ENCODE data around the gene CACNA1C. TPM values are rescaled to one million over a fixed set of nuclear protein-coding genes. Genes with fewer than 3 reads are reported as not detected.

Gene CACNA1C
- total RNA-seq, 2 donors from 2014 or later: 0.84 to 10.2 TPM

DNA sequence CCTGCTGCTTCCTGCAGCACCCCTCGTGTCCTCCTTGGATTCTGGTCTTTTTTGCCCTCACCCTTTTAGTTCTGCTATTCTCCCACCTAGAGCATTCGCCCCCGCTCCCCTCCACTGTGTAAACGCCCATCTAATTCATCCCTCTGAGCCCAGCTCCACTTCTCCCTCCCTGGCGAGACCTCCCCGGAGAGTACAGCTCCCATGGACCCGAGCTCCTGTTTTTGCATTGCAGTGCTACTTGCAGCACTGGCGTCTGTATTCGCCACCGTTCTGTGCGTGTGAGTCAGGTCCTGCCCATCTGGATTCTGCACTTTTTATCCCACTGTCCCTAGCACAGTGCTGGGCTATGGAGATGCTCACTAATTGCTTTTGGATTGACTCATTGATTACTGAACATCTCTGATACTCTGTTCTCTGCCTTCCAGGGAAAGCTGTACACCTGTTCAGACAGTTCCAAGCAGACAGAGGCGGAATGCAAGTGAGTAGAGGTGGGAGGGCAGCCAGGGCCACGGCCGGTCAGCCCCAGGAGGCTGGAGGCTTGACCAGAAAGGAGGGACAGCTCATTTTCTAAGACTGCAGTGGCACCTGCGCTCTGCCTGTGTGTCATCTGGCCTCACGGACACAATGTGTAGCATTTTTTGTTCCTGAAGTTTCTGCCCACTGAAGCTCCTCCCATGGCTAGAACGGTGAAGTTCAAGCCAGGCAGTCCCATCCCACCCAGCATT is 553.6 kb downstream of the CACNA1C start:
- Histone ChIP-seq H3K4me3 (no peak overlapping the region), H3K27me3 (no peaks in the 10 kb centered on the region), H3K36me3 (no peaks in the 10 kb centered on the region), H3K27ac (no peak overlapping the region), H3K9me3 (no peaks in the 10 kb centered on the region), H3K9ac (ENCODE audit: low read depth in 2 of 2, low read length in 2 of 2) (no peak overlapping the region), H3K4me1 (no peaks in the 10 kb centered on the region)
- intact Hi-C loops (cut with DNase I): no loop called here
- DNase-seq: no peak
- TF ChIP-seq, protein P1, sequence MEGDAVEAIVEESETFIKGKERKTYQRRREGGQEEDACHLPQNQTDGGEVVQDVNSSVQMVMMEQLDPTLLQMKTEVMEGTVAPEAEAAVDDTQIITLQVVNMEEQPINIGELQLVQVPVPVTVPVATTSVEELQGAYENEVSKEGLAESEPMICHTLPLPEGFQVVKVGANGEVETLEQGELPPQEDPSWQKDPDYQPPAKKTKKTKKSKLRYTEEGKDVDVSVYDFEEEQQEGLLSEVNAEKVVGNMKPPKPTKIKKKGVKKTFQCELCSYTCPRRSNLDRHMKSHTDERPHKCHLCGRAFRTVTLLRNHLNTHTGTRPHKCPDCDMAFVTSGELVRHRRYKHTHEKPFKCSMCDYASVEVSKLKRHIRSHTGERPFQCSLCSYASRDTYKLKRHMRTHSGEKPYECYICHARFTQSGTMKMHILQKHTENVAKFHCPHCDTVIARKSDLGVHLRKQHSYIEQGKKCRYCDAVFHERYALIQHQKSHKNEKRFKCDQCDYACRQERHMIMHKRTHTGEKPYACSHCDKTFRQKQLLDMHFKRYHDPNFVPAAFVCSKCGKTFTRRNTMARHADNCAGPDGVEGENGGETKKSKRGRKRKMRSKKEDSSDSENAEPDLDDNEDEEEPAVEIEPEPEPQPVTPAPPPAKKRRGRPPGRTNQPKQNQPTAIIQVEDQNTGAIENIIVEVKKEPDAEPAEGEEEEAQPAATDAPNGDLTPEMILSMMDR (IDR thresholded peaks at IDR 0.05): no peak

DNA sequence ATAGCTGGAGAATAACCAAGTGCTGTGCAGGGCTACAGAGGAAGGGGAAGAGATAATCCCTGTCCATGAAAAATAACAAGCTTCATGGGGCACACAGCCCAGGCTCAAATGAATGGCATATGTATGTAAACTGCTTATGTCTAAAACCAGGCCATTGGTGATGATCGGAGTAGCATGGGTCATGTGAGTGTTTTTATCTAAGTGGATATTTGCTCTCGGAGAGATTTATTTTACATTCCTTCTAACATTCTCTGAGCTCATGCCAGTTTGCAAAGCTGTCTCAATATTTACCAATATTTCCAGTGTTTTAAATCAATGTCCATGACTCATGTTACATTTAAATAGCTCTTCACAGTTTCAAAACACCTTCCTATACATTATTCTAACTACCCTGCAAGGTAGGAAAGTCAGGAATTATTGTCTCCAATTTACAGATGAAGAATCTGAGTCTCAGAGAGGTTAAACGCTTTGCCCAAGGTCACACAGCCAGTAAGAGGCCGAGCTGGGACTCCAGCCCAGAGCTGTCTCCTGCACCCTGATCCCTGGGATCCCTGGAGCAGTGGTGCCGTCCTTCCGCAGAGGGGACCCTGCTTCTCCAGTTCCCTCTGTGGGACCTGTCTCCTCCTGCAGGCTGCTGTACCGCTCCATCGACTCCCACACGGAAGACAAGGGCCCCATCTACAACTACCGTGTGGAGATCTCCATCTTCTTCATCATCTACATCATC is 555.3 kb downstream of the CACNA1C start:
- H3K36me3 ChIP-seq: no peaks in the 10 kb centered on the region
- no peaks in the 10 kb centered on the region for H3K9me3 ChIP-seq
- no peaks in the 10 kb centered on the region for H3K4me1 ChIP-seq
- no peak overlapping the region for H3K9ac ChIP-seq (ENCODE audit: low read depth in 2 of 2, low read length in 2 of 2)
- TF ChIP-seq, protein P1 (IDR thresholded peaks at IDR 0.05): no peak
- no peak overlapping the region for H3K4me3 ChIP-seq
- intact Hi-C loops (cut with DNase I): no loop called here
- no peaks in the 10 kb centered on the region for H3K27me3 ChIP-seq
- DNase-seq: no peak
- H3K27ac ChIP-seq: no peak overlapping the region

DNA sequence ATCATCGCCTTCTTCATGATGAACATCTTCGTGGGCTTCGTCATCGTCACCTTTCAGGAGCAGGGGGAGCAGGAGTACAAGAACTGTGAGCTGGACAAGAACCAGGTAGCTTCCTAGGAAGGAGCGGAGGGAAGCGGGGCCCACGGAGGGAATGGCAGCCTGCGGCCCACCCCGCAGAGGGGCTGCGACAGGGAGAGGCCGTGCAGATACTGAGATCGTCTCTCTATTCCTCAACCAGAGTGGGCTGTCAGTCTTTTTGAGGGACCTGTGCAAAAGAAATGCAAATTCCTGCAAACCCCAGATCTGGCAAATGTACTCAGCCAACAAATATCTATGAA is 555.8 kb downstream of the CACNA1C start:
- Histone ChIP-seq H3K27ac (no peak overlapping the region), H3K4me1 (no peaks in the 10 kb centered on the region), H3K9ac (ENCODE audit: low read depth in 2 of 2, low read length in 2 of 2) (no peak overlapping the region), H3K9me3 (no peaks in the 10 kb centered on the region), H3K27me3 (no peaks in the 10 kb centered on the region), H3K4me3 (no peak overlapping the region), H3K36me3 (no peaks in the 10 kb centered on the region)
- intact Hi-C loops (cut with DNase I): no loop called here
- no peak for DNase-seq
- TF ChIP-seq, protein P1 (IDR thresholded peaks at IDR 0.05): no peak

DNA sequence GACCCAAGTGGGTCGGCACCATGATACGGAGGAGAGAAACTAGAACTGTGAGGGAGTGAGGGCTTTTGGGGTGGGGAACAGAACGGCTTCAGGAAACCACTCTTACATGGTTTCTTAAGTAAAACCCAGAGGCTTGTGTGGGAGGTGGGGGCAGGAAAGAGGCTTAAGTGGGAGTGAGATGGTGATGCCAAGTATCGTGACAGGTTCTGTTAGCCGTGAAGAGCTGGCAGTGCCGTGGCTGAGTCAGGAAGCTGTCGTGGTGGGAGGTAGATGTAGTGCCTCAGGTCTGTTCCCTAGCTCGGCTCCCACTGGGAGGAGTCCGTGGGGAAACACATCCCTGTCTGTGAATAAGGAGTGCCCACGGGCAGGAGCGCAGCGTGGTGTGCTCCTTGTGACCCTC is 556.2 kb downstream of the CACNA1C start:
- intact Hi-C loops (cut with DNase I): no loop called here
- TF ChIP-seq, protein P1 (IDR thresholded peaks at IDR 0.05): no peak
- Histone ChIP-seq H3K27me3 (no peaks in the 10 kb centered on the region), H3K9ac (ENCODE audit: low read depth in 2 of 2, low read length in 2 of 2) (no peak overlapping the region), H3K36me3 (no peaks in the 10 kb centered on the region), H3K27ac (no peak overlapping the region), H3K9me3 (no peaks in the 10 kb centered on the region), H3K4me3 (no peak overlapping the region), H3K4me1 (no peaks in the 10 kb centered on the region)
- no peak for DNase-seq

DNA sequence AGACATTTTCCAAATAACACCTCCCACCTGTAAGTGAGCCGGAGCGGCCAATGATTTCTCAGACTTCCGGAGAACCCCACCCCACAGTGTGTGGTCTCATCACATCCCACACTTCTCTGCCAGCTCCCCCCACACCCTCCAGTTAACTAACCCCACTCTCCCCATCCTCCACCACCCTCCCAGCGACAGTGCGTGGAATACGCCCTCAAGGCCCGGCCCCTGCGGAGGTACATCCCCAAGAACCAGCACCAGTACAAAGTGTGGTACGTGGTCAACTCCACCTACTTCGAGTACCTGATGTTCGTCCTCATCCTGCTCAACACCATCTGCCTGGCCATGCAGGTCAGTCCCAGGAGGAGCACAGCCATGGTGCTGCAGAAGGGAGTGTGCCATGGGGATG is 557.6 kb downstream of the CACNA1C start:
- no peak for DNase-seq
- TF ChIP-seq, protein P1 (IDR thresholded peaks at IDR 0.05): no peak
- H3K27ac ChIP-seq: no peak overlapping the region
- no peaks in the 10 kb centered on the region for H3K27me3 ChIP-seq
- no peaks in the 10 kb centered on the region for H3K4me1 ChIP-seq
- no peak overlapping the region for H3K4me3 ChIP-seq
- no peak overlapping the region for H3K9ac ChIP-seq (ENCODE audit: low read depth in 2 of 2, low read length in 2 of 2)
- H3K9me3 ChIP-seq: no peaks in the 10 kb centered on the region
- H3K36me3 ChIP-seq: no peaks in the 10 kb centered on the region
- intact Hi-C loops (cut with DNase I): no loop called here
